Thyroid gland (tissue), 4 donors: ENCODE measurements around the gene LRRC40.

ENCODE experiments used
- POLR2A ChIP-seq, 2 donors: fragments of 450-650 bp; IDR thresholded peaks; one replicate each; pipeline ENCODE4 v1.6.1; 2017; ENCODE audit warnings: antibody characterized with exemption in 2 of 2, mild to moderate bottlenecking in 2 of 2, moderate library complexity in 1 of 2
- TF ChIP-seq, protein P1 (sequence below), 6 experiments: fragments of 200-600 bp in 3 of 6; fragments of 450-650 bp in 3 of 6; sonication (generic) in 3 of 6; IDR thresholded peaks; one replicate each; pipeline ENCODE4 v1.5.1; 2016 to 2019; ENCODE audit warnings: antibody characterized with exemption in 6 of 6, mild to moderate bottlenecking in 2 of 6, inconsistent platforms in 1 of 6, moderate library complexity in 1 of 6

DNA sequence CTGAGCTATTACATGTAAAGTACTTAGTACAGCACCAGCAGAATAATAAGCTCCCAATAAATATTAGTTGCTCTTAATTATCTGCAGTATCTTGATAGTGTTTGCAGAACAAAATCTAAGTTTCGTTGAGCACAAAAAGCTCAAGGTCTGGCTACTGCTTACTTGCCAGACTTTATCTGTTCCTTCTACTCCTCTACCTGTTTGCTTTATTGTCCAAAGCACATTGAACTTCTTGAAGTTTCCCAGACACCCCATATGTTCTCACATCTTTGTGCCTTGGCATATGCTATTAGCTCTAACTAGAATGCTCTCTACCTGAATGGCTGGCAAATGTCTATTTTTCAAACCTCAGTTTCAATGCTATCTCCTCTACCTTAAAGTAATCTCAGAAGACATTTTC is 54.9 kb downstream of the LRRC40 start:
- TF ChIP-seq POLR2A (IDR thresholded peaks at IDR 0.05): no peak
- TF ChIP-seq, protein P1, sequence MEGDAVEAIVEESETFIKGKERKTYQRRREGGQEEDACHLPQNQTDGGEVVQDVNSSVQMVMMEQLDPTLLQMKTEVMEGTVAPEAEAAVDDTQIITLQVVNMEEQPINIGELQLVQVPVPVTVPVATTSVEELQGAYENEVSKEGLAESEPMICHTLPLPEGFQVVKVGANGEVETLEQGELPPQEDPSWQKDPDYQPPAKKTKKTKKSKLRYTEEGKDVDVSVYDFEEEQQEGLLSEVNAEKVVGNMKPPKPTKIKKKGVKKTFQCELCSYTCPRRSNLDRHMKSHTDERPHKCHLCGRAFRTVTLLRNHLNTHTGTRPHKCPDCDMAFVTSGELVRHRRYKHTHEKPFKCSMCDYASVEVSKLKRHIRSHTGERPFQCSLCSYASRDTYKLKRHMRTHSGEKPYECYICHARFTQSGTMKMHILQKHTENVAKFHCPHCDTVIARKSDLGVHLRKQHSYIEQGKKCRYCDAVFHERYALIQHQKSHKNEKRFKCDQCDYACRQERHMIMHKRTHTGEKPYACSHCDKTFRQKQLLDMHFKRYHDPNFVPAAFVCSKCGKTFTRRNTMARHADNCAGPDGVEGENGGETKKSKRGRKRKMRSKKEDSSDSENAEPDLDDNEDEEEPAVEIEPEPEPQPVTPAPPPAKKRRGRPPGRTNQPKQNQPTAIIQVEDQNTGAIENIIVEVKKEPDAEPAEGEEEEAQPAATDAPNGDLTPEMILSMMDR (IDR thresholded peaks at IDR 0.05): no peak
